Frontal cortex (tissue), 4 donors: Measurements from ENCODE around the gene RANGRF. TPM values are rescaled to one million over a fixed set of nuclear protein-coding genes. Genes with fewer than 3 reads are reported as not detected.

Experiments
- DNase-seq, 2 donors: peaks; one replicate each; pipeline ENCODE4 v3.0.0; 2012; ENCODE audit warnings: low spot score in 2 of 2
- FAIRE-seq: peaks from 2 replicates; lab custom pipeline; 2012; peaks lifted over from hg19 to GRCh38; lab: Jason Lieb, UNC
- small RNA-seq: library from RNA; depleted of rRNA; stranded (forward); fragments of <200 nt; gene quantifications from one replicate; pipeline ENCODE3, GENCODE V24; 2014
- total RNA-seq: library from RNA; depleted of rRNA; stranded (reverse); fragments of >200 nt; gene quantifications from one replicate; pipeline ENCODE4 v1.2.3, GENCODE V29; 2014
- donor health status: control.
- donor health status: control.
- donor health status: control.

RANGRF gene
- total RNA-seq, 1 donor from 2014 or later, result 6.1 TPM

DNA sequence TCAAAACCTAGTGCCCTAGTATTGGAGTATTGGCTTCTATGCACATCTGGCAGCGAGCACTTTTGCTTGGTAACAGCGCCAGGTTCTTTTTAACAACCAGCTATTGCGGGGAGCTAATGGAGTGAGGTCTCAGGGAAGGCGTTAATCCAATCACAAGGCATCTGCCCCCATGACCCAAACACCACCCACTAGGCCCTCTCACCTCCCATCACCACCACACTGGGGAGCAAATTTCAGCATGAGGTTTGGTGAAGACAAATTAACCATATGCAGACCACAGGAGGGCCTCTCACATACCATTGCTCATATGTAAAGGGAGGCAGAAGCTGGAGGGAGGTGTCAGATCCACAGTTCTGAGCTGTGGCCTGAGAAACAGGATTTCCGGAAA is 50.3 kb downstream of the RANGRF start:
- DNase-seq (no peak), FAIRE-seq (no peak)

DNA sequence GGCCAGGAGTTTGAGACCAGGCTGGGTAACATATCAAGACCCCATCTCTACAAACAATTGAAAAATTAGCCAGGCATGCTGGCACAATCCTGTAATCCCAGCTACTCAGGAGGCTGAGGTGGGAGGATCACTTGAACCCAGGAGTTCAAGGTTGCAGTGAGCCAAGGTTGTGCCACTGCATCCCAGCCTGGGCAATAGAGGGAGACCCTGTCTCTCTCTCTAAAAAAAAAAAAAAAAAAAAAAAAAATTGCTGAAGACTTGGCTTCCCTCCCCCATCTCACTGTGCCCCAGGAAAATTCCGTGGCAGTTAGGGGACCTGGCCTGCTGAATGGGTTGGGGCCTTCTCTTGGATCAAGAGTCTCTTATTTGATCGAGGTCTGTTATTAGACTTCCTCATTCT is 51.1 kb downstream of the RANGRF start, which contains the start of gene ODF4:
ODF4 (plus strand) TSS at position 301 of the 400 bp plus-strand sequence. CDS start 212 bp downstream, outside the sequence.
- FAIRE-seq (no peak), DNase-seq (no peak)

Small RNA genes lying within 50 kb of the gene (small RNA-seq; reads per million reads assigned to genes)
- gene RF00265, result not detected

Other genes with a start within 250 kb of the RANGRF start
- under 0.01 TPM for gene ALOX15B, start 249.6 kb upstream of the RANGRF start, total RNA-seq
- not detected for gene ALOX12B, start 201.0 kb upstream of the RANGRF start, total RNA-seq
- gene ALOXE3, start 170.2 kb upstream of the RANGRF start, total RNA-seq, result 0.82 TPM
- gene HES7, start 164.6 kb upstream of the RANGRF start, total RNA-seq, result 1.2 TPM
- gene PER1, start 136.3 kb upstream of the RANGRF start, total RNA-seq, result 6.5 TPM
- 23.6 TPM for gene VAMP2, start 125.7 kb upstream of the RANGRF start, total RNA-seq
- gene TMEM107, start 112.3 kb upstream of the RANGRF start, total RNA-seq, result 23.6 TPM
- 7.7 TPM for gene BORCS6, start 98.5 kb upstream of the RANGRF start, total RNA-seq
- 3.7 TPM for gene AURKB, start 78.1 kb upstream of the RANGRF start, total RNA-seq
- 9.8 TPM for gene CTC1, start 40.6 kb upstream of the RANGRF start, total RNA-seq
- 22.8 TPM for gene PFAS, start 39.4 kb upstream of the RANGRF start, total RNA-seq
- 1.2 TPM for gene SLC25A35, start 6.7 kb downstream of the RANGRF start, total RNA-seq
- gene ARHGEF15, start 21.6 kb downstream of the RANGRF start, total RNA-seq, result 0.41 TPM
- gene ODF4, start 51.2 kb downstream of the RANGRF start, total RNA-seq, result not detected
- gene RPL26, start 94.5 kb downstream of the RANGRF start, total RNA-seq, result 4,449 TPM
- not detected for gene RNF222, start 109.2 kb downstream of the RANGRF start, total RNA-seq
- gene NDEL1, start 147.2 kb downstream of the RANGRF start, total RNA-seq, result 41.2 TPM